AG04450 (cell line): ENCODE results near the gene GP1BA. TPM values are rescaled to one million over a fixed set of nuclear protein-coding genes. Genes with fewer than 3 reads are reported as not detected.

Experiments
- CTCF ChIA-PET: fragments of 300-600, 350-600 bp; formaldehyde crosslinking; extraction: SDS; loops from one replicate; lab custom pipeline; 2022; ENCODE audit warnings: antibody characterized with exemption, inconsistent platforms; lab: Charles Lee
- POLR2A ChIA-PET: fragments of 350-600 bp; formaldehyde crosslinking; extraction: SDS; loops from one replicate; lab custom pipeline; 2021; ENCODE audit warnings: antibody characterized with exemption, inconsistent platforms; lab: Yijun Ruan, JAX
- DNase-seq: peaks from one replicate; pipeline ENCODE4 v3.0.0-alpha.2; 2011; ENCODE audit warnings: low read depth, low spot score
- H3K27ac ChIP-seq: one replicate; pipeline ENCODE4 v1.5.1; 2012; ENCODE audit warnings: low read depth, low read length, control low read depth
- H3K27me3 ChIP-seq: one replicate; pipeline ENCODE4 v1.6.0; 2012; ENCODE audit warnings: low read length; ENCODE audit not compliant: control insufficient read depth, insufficient read depth
- H3K4me3 ChIP-seq: 2 replicates; pipeline ENCODE4 v1.5.1; 2011; ENCODE audit warnings: mild to moderate bottlenecking, low read depth, low read length, control low read depth
- H3K9me3 ChIP-seq: 2 replicates; pipeline ENCODE4 v1.5.1; 2012; ENCODE audit warnings: low read length; ENCODE audit not compliant: control insufficient read depth, insufficient read depth
- CTCF ChIP-seq: IDR thresholded peaks from 2 replicates; pipeline ENCODE4 v1.5.1; 2011; ENCODE audit warnings: low read depth, low read length, control low read depth, inconsistent platforms
- polyA plus RNA-seq: library from polyadenylated mRNA; depleted of rRNA; stranded (reverse); fragments of >200 nt; gene quantifications from 2 replicates; pipeline ENCODE4 v1.2.3, GENCODE V29; 2011

GP1BA gene
- polyA plus RNA-seq, 1 experiment: not detected

DNA sequence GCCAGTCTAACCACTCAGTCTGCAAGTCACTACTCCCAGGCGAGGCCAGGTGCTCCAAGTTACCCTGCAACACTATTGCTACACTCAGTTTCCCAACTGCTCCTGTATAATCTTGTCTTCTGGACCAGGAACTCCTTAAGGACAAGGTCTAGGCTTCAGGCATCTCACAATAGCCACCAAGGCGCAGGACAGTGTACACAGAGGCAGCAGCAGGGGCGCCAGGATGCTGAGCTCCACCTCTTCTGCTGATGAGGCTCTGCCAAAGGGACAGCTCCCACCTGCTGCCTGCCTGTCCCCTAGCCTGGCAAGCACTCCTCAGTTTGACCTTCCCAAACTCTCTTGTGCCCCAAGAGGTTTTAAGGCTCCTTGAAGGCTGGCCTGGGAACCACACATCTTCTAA lies 4.4 kb downstream of the GP1BA start:
- ChIA-PET CTCF (no interaction called here), POLR2A (no interaction called here)
- no peak overlapping the region for H3K4me3 ChIP-seq
- H3K9me3 ChIP-seq: no peaks in the 10 kb centered on the region; the same call in 1 of the 2 replicates
- DNase-seq: no peak
- TF ChIP-seq CTCF: no peak
- H3K27ac ChIP-seq: no peak overlapping the region
- no peaks in the 10 kb centered on the region for H3K27me3 ChIP-seq

GRCh38 chr17:4937553-4937952 lies 5.5 kb downstream of the GP1BA start:
- H3K4me3 ChIP-seq: no peak overlapping the region
- TF ChIP-seq CTCF: no peak
- CTCF ChIA-PET: interaction anchor here (0.8 kb wide), 1 partner anchor 43 kb away, joined by 3 read pairs; no protein-coding TSS in a partner anchor
- no peak overlapping the region for H3K27ac ChIP-seq
- no peak for DNase-seq
- POLR2A ChIA-PET: no interaction called here
- H3K27me3 ChIP-seq: no peaks in the 10 kb centered on the region
- H3K9me3 ChIP-seq: no peaks in the 10 kb centered on the region; the same call in 1 of the 2 replicates

GRCh38 chr17:4938069-4938491 lies 6.0 kb downstream of the GP1BA start:
- no peak for DNase-seq
- Histone ChIP-seq H3K27ac (no peak overlapping the region), H3K4me3 (no peak overlapping the region), H3K9me3 (no peaks in the 10 kb centered on the region; the same call in 1 of the 2 replicates), H3K27me3 (no peaks in the 10 kb centered on the region)
- ChIA-PET POLR2A (interaction anchor here (2.4 kb wide), 1 partner anchor 60 kb away, joined by 15 read pairs; the partner anchor contains the start of genes INCA1 and KIF1C), CTCF (interaction anchor here (2.8 kb wide), 1 partner anchor 29 kb away, joined by 25 read pairs; no protein-coding TSS in a partner anchor)
- TF ChIP-seq CTCF: no peak

DNA sequence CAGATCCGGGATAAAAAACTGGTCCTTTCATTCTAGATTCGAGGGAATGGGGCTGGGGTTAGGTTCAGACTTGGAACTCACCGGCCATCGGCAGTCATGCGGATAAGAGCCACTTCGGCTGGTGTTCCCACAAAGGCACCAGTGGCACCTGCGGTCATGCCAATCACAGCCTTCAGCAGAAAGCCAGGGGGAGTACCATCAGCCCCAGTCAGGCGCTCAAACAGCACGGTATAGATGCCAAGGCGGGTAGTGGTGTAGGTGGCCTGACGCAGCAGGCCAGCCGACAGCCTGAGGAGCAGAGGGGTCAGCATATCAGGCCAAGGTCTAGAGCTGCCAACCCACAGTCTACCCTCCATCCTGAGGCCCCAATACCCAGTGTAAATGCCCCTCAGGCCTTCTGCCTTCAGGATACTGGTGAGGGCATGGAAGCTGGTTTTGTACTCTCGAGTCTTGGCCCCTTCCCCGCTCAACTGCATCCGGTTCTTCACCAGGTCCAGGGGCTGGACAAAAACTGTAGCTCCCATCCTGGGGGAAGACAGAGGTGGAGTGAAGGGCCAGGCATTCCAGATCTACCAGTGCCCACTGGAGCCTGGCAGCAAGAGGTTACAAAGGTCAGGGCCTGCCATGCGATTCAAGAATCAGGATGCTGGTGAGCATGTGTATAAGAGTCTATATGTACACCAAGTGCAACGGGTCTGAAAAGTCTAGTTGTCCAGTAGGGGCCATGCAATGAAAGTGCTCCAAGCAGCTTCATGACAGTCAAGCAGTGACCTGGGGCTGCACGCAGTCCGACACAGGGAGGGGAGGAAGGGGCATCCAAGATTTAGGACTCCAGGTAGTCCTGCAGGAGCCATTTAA lies 6.8 kb downstream of the GP1BA start:
- DNase-seq: no peak
- POLR2A ChIA-PET: interaction anchor here (0.5 to 2.4 kb wide), 9 partner anchors 9 to 516 kb away, joined by 3 to 55 read pairs (median 8); partner anchors contain the start of genes ENO3, INCA1, KIF1C and PFN1
- CTCF ChIA-PET: interaction anchor here (1.1 to 2.8 kb wide), 3 partner anchors 15 to 49 kb away, joined by 5 to 25 read pairs (median 5); partner anchors contain the start of gene CAMTA2
- no peaks in the 10 kb centered on the region for H3K27me3 ChIP-seq
- H3K27ac ChIP-seq: peak overlapping the region; percentile 67
- no peak for TF ChIP-seq CTCF
- H3K4me3 ChIP-seq: peak overlapping the region; percentile 92
- H3K9me3 ChIP-seq: no peaks in the 10 kb centered on the region; the same call in 1 of the 2 replicates

- ChIA-PET POLR2A (interaction anchor here (1.0 to 2.4 kb wide), 11 partner anchors 9 to 143 kb away, joined by 3 to 55 read pairs (median 6); partner anchors contain the start of genes ENO3, INCA1, KIF1C and PFN1), CTCF (interaction anchor here (0.6 to 2.8 kb wide), 5 partner anchors 16 to 315 kb away, joined by 3 to 25 read pairs (median 5); partner anchors contain the start of gene CAMTA2)
- TF ChIP-seq CTCF: no peak
- Histone ChIP-seq H3K9me3 (no peaks in the 10 kb centered on the region; the same call in 1 of the 2 replicates), H3K27ac (peak overlapping the region; percentile 67), H3K4me3 (peak overlapping the region; percentile 92), H3K27me3 (no peaks in the 10 kb centered on the region)
- DNase-seq: no peak
These were observed 7.4 kb downstream of the GP1BA start for GRCh38 chr17:4939546-4939795.
